K562 (cell line): ENCODE data around the gene TMEM242. TPM values are rescaled to one million over a fixed set of nuclear protein-coding genes. Genes with fewer than 3 reads are reported as not detected.

Source experiments
- DPF2 ChIP-seq: fragments of 450-650 bp; IDR thresholded peaks from 2 replicates; pipeline ENCODE4 v1.6.1; 2016
- FUS ChIP-seq: fragments of 200-400 bp; formaldehyde crosslinking; optimal IDR thresholded peaks from 2 replicates; pipeline ENCODE3; 2017; ENCODE audit warnings: low read depth, low read length
- HDGF ChIP-seq: fragments of 450-650 bp; IDR thresholded peaks from 2 replicates; pipeline ENCODE4 v1.6.1; 2016
- LCOR ChIP-seq: sonication (generic); formaldehyde crosslinking; IDR thresholded peaks from 2 replicates; pipeline ENCODE4 v1.8.0; 2022; ENCODE audit warnings: mild to moderate bottlenecking, missing genetic modification reagents
- MAZ ChIP-seq, 2 experiments: fragments of 450-650 bp in 1 of 2; sonication (generic) in 1 of 2; formaldehyde crosslinking; IDR thresholded peaks in 1 of 2; conservative IDR thresholded peaks in 1 of 2; 2 replicates each; pipeline versions ENCODE4 v1.4.0 to v1.5.0; 2020; ENCODE audit warnings: mild to moderate bottlenecking in 1 of 2, missing genetic modification reagents in 1 of 2
- RBM17 ChIP-seq: fragments of 200-400 bp; formaldehyde crosslinking; IDR thresholded peaks from 2 replicates; pipeline ENCODE4 v1.6.1; 2017; ENCODE audit warnings: low read depth, mild to moderate bottlenecking, low read length, borderline replicate concordance
- TCF3 ChIP-seq: sonication (generic); formaldehyde crosslinking; IDR thresholded peaks from 2 replicates; pipeline ENCODE4 v1.4.0; 2020; ENCODE audit warnings: mild to moderate bottlenecking, missing genetic modification reagents
- TCFL5 ChIP-seq: fragments of 250-450 bp; sonication (Bioruptor Pico); conservative IDR thresholded peaks from 2 replicates; pipeline ENCODE4 v1.6.1; 2021; ENCODE audit warnings: mild to moderate bottlenecking, moderate library complexity, matching md5 sums
- ZKSCAN8 ChIP-seq: fragments of 200-800 bp; sonication (Bioruptor generic); IDR thresholded peaks from 2 replicates; pipeline ENCODE4 v1.6.1; 2016; ENCODE audit warnings: missing genetic modification characterization, missing compliant biosample characterization
- ZNF780A ChIP-seq: fragments of 250-450 bp; sonication (Bioruptor Pico); IDR thresholded peaks from 2 replicates; pipeline ENCODE4 v1.5.0; 2021; ENCODE audit warnings: mild to moderate bottlenecking
- polyA plus RNA-seq, 8 experiments: library from polyadenylated mRNA; depleted of rRNA in 4 of 8; stranded (reverse) in 5 of 8; unstranded in 3 of 8; fragments of >200 nt; fragmentation: Nextera tagmentation in 2 of 8; fragmentation: Illumina TruSeq in 1 of 8; extraction: Ambion mirVana in 2 of 8; extraction: Trizol in 1 of 8; gene quantifications; 2 replicates each; pipeline versions ENCODE4 v1.2.1 to v1.2.3, GENCODE V29; 2011 to 2014; ENCODE audit warnings: inconsistent platforms in 1 of 8, missing spikeins in 1 of 8
- total RNA-seq, 7 experiments: library from RNA; depleted of rRNA in 6 of 7; stranded (reverse); fragments of >200 nt in 6 of 7; fragmentation: Illumina TruSeq in 2 of 7; extraction: Trizol in 2 of 7; gene quantifications; 2 replicates each; pipeline versions ENCODE4 v1.2.1 to v1.2.3, GENCODE V29; 2011 to 2021; ENCODE audit warnings: low replicate concordance in 1 of 7
- TF ChIP-seq, protein P1 (sequence below): sonication (generic); formaldehyde crosslinking; IDR thresholded peaks from 2 replicates; pipeline ENCODE4 v1.8.0; 2023; ENCODE audit warnings: mild to moderate bottlenecking, missing genetic modification reagents

Gene TMEM242
- total and polyA plus RNA-seq, 9 of the 15 experiments (the other 6 are each of a cell fraction or from before 2014, with no cell fraction given), result 9.5 to 35.3 (median 16.5) TPM

DNA sequence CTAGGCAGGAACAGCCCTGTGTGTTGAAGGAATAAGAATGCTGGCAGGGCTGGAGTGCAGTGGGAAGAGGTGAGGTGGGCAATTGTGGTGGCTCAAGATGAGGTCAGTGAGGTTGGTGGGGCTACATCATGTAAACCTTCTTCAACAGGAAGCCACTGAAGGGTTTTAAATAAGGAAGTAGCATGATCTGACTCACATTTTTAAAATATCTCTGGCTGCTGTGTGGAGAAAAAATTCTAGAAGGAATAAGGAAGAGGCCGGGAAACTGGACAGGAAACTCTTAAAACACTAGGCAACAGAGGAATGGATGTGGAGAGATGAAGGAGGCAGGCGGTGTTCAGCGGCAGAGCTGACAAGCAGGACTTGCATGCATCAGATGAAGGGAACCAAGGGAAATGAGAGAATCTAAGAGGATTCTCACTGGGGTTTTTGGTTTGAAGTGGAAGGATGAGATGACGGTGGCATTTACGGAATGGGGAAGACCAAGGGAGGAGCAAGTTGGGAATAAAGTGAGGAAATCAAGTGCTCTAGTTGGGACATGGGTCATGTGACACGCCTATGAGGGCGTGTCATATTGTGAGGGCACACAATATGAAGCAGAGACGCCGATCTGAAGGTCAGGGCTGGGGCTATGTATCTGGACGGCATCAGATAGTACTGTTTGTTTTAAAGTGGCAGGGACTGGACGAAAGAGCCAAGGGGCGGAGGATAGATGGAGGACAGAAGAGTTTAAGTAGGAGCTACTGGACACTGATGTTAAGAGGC is 18.2 kb downstream of the TMEM242 start (continued):
- TF ChIP-seq ZNF780A (CRISPR knock-in tag), result no peak
- no peak; the same call in 1 of the 2 replicates for TF ChIP-seq DPF2
- TF ChIP-seq TCFL5 (CRISPR knock-in tag), result no peak
- no peak for TF ChIP-seq TCF3 (CRISPR knock-in tag)
- TF ChIP-seq MAZ (CRISPR knock-in tag; conservative IDR thresholded peaks at IDR 0.05 in 1 of 2, IDR thresholded peaks at IDR 0.05 in 1 of 2), result no peak
- TF ChIP-seq, protein P1, sequence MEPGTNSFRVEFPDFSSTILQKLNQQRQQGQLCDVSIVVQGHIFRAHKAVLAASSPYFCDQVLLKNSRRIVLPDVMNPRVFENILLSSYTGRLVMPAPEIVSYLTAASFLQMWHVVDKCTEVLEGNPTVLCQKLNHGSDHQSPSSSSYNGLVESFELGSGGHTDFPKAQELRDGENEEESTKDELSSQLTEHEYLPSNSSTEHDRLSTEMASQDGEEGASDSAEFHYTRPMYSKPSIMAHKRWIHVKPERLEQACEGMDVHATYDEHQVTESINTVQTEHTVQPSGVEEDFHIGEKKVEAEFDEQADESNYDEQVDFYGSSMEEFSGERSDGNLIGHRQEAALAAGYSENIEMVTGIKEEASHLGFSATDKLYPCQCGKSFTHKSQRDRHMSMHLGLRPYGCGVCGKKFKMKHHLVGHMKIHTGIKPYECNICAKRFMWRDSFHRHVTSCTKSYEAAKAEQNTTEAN (CRISPR knock-in tag), result no peak
- no peak for TF ChIP-seq ZKSCAN8 (CRISPR knock-in tag)
- TF ChIP-seq HDGF, result no peak
- no peak for TF ChIP-seq FUS
- TF ChIP-seq LCOR (CRISPR knock-in tag), result no peak
- TF ChIP-seq RBM17, result no peak
